ENCODE results near the gene LY6G5B.

The LY6G5B gene

GRCh38 chr6:31636698-31637596, 32.8 kb upstream of the LY6G5B start:
- Histone ChIP-seq H4K8ac (ENCODE audit: low read depth, low read length) (no peak overlapping the region), H3K27me3 (ENCODE audit: control insufficient read depth in 3 of 3, insufficient read depth in 3 of 3, low read depth in 1 of 3, low read length in 3 of 3) (no peaks in the 10 kb centered on the region), H3K9ac (ENCODE audit: low read depth, low read length, poor library complexity) (no peak overlapping the region), H3K18ac (ENCODE audit: low read length) (no peak overlapping the region), H3K36me3 (replicated peaks in 1 of 2; ENCODE audit: control insufficient read depth in 2 of 2, insufficient read depth in 2 of 2, low read length in 2 of 2) (peaks cover 79 to 99% of the 10 kb centered on the region in 2 donors), H3K23ac (ENCODE audit: low read depth, low read length, poor library complexity) (peak overlapping the region; percentile 52), H3K4me2 (ENCODE audit: insufficient read depth, low read length, poor library complexity, severe bottlenecking) (no peak overlapping the region), H2AFZ (ENCODE audit: low read length) (no peak overlapping the region), H2BK120ac (ENCODE audit: low read depth, low read length) (no peak overlapping the region), H2BK12ac (ENCODE audit: low read length) (no peak overlapping the region), H3K4ac (ENCODE audit: low read length) (no peak overlapping the region), H3K9me3 (replicated peaks in 1 of 2; ENCODE audit: control insufficient read depth in 2 of 2, insufficient read depth in 1 of 2, low read depth in 1 of 2, low read length in 2 of 2) (no peaks in the 10 kb centered on the region), H2AK5ac (ENCODE audit: low read depth, low read length) (no peak overlapping the region), H4K91ac (ENCODE audit: low read depth, low read length, poor library complexity) (no peak overlapping the region), H3K79me1 (ENCODE audit: low read depth, low read length) (peaks cover 8% of the 10 kb centered on the region), H3K4me1 (ENCODE audit: control insufficient read depth in 2 of 2, insufficient read depth in 1 of 2, low read depth in 1 of 2, low read length in 2 of 2) (no peaks in the 10 kb centered on the region), H3K4me3 (ENCODE audit: low read length in 2 of 2) (no peak overlapping the region), H2BK15ac (ENCODE audit: low read length) (no peak overlapping the region), H2BK5ac (ENCODE audit: low read length) (no peak overlapping the region), H3K27ac (replicated peaks; ENCODE audit: low read length) (no peak overlapping the region), H3K14ac (ENCODE audit: low read length) (no peak overlapping the region)
- no peak for DNase-seq (ENCODE audit: low spot score)
- no CpG with 5 or more reads among the region's 27 CpGs for WGBS, 2 donors (ENCODE audit: extremely low coverage in 2 of 2, insufficient read length in 2 of 2, insufficient replicate concordance in 1 of 2)

DNA sequence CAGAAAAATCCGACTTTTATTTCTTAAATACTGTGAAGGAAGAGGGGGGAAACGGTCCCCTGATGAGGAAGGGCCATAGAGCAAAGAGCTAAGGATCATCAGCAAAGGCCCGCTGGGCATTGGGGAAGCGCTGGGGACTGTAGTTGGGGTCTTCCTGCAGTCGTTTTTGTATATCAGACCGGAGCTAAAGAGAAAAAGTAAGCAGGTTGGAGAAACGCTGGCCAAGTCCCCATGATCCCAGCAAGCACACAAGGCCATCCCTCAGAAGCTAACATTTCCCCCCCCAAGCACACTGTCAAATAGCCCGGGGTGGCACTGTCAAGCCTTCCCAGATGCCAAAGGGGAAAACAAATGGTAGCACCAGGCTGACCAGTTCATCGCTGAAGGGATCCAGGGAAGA, 30.7 kb upstream of the LY6G5B start:
- H3K14ac ChIP-seq (ENCODE audit: low read length): no peak overlapping the region
- H4K8ac ChIP-seq (ENCODE audit: low read depth, low read length): no peak overlapping the region
- no peak overlapping the region for H2AFZ ChIP-seq (ENCODE audit: low read length)
- H3K79me1 ChIP-seq (ENCODE audit: low read depth, low read length): no peaks in the 10 kb centered on the region
- H3K18ac ChIP-seq (ENCODE audit: low read length): no peak overlapping the region
- H4K91ac ChIP-seq (ENCODE audit: low read depth, low read length, poor library complexity): no peak overlapping the region
- no peak overlapping the region for H3K23ac ChIP-seq (ENCODE audit: low read depth, low read length, poor library complexity)
- H3K36me3 ChIP-seq (replicated peaks in 1 of 2; ENCODE audit: control insufficient read depth in 2 of 2, insufficient read depth in 2 of 2, low read length in 2 of 2): peaks cover 75 to 97% of the 10 kb centered on the region in 2 donors
- WGBS, 2 donors (ENCODE audit: extremely low coverage in 2 of 2, insufficient read length in 2 of 2, insufficient replicate concordance in 1 of 2): no CpG with 5 or more reads among the region's 9 CpGs
- no peaks in the 10 kb centered on the region for H3K9me3 ChIP-seq (replicated peaks in 1 of 2; ENCODE audit: control insufficient read depth in 2 of 2, insufficient read depth in 1 of 2, low read depth in 1 of 2, low read length in 2 of 2)
- no peak overlapping the region for H3K4ac ChIP-seq (ENCODE audit: low read length)
- no peak overlapping the region for H3K27ac ChIP-seq (replicated peaks; ENCODE audit: low read length)
- H2BK120ac ChIP-seq (ENCODE audit: low read depth, low read length): no peak overlapping the region
- H2AK5ac ChIP-seq (ENCODE audit: low read depth, low read length): no peak overlapping the region
- no peak overlapping the region for H2BK15ac ChIP-seq (ENCODE audit: low read length)
- H3K4me1 ChIP-seq (ENCODE audit: control insufficient read depth in 2 of 2, insufficient read depth in 1 of 2, low read depth in 1 of 2, low read length in 2 of 2): no peaks in the 10 kb centered on the region
- no peak overlapping the region for H3K9ac ChIP-seq (ENCODE audit: low read depth, low read length, poor library complexity)
- no peak overlapping the region for H3K4me2 ChIP-seq (ENCODE audit: insufficient read depth, low read length, poor library complexity, severe bottlenecking)
- H2BK5ac ChIP-seq (ENCODE audit: low read length): no peak overlapping the region
- DNase-seq (ENCODE audit: low spot score): no peak
- no peak overlapping the region for H2BK12ac ChIP-seq (ENCODE audit: low read length)
- H3K27me3 ChIP-seq (ENCODE audit: control insufficient read depth in 3 of 3, insufficient read depth in 3 of 3, low read depth in 1 of 3, low read length in 3 of 3): no peaks in the 10 kb centered on the region
- no peak overlapping the region for H3K4me3 ChIP-seq (ENCODE audit: low read length in 2 of 2)

DNA sequence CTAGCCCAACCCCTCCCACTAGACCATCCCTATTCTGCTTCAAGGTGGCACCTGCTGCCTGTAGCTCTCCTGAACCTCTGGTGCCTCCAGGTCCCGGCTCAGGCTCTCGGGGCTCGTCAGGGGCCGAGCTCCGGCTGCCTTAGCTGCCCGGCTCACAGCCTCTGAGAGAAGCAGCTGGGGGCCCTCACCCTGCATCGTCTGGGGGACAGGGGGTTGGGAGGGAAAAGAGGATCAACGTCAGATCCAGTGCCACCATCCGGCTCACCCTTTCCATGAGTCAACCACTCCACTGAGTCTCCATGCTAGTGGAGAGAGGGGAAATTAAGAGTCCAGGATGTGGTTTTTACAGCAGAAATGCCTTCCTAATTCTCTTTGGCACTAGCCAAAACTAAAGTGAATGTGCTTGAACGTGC, 30.3 kb upstream of the LY6G5B start:
- no peak overlapping the region for H3K14ac ChIP-seq (ENCODE audit: low read length)
- no peak overlapping the region for H3K23ac ChIP-seq (ENCODE audit: low read depth, low read length, poor library complexity)
- no peaks in the 10 kb centered on the region for H3K4me1 ChIP-seq (ENCODE audit: control insufficient read depth in 2 of 2, insufficient read depth in 1 of 2, low read depth in 1 of 2, low read length in 2 of 2)
- H3K4me2 ChIP-seq (ENCODE audit: insufficient read depth, low read length, poor library complexity, severe bottlenecking): no peak overlapping the region
- no peak overlapping the region for H3K18ac ChIP-seq (ENCODE audit: low read length)
- H2BK15ac ChIP-seq (ENCODE audit: low read length): no peak overlapping the region
- no peak overlapping the region for H2AFZ ChIP-seq (ENCODE audit: low read length)
- no peak overlapping the region for H3K27ac ChIP-seq (replicated peaks; ENCODE audit: low read length)
- no CpG with 5 or more reads among the region's 10 CpGs for WGBS, 2 donors (ENCODE audit: extremely low coverage in 2 of 2, insufficient read length in 2 of 2, insufficient replicate concordance in 1 of 2)
- H3K4me3 ChIP-seq (ENCODE audit: low read length in 2 of 2): no peak overlapping the region
- H3K4ac ChIP-seq (ENCODE audit: low read length): no peak overlapping the region
- H4K8ac ChIP-seq (ENCODE audit: low read depth, low read length): no peak overlapping the region
- peaks cover 75 to 97% of the 10 kb centered on the region in 2 donors for H3K36me3 ChIP-seq (replicated peaks in 1 of 2; ENCODE audit: control insufficient read depth in 2 of 2, insufficient read depth in 2 of 2, low read length in 2 of 2)
- no peak overlapping the region for H2BK5ac ChIP-seq (ENCODE audit: low read length)
- DNase-seq (ENCODE audit: low spot score): no peak
- H3K79me1 ChIP-seq (ENCODE audit: low read depth, low read length): no peaks in the 10 kb centered on the region
- no peak overlapping the region for H2BK12ac ChIP-seq (ENCODE audit: low read length)
- no peaks in the 10 kb centered on the region for H3K27me3 ChIP-seq (ENCODE audit: control insufficient read depth in 3 of 3, insufficient read depth in 3 of 3, low read depth in 1 of 3, low read length in 3 of 3)
- H2AK5ac ChIP-seq (ENCODE audit: low read depth, low read length): no peak overlapping the region
- H3K9ac ChIP-seq (ENCODE audit: low read depth, low read length, poor library complexity): no peak overlapping the region
- no peaks in the 10 kb centered on the region for H3K9me3 ChIP-seq (replicated peaks in 1 of 2; ENCODE audit: control insufficient read depth in 2 of 2, insufficient read depth in 1 of 2, low read depth in 1 of 2, low read length in 2 of 2)
- H4K91ac ChIP-seq (ENCODE audit: low read depth, low read length, poor library complexity): no peak overlapping the region
- no peak overlapping the region for H2BK120ac ChIP-seq (ENCODE audit: low read depth, low read length)

- H3K14ac ChIP-seq (ENCODE audit: low read length): no peak overlapping the region
- no peak overlapping the region for H2BK120ac ChIP-seq (ENCODE audit: low read depth, low read length)
- no peak overlapping the region for H4K91ac ChIP-seq (ENCODE audit: low read depth, low read length, poor library complexity)
- no peak overlapping the region for H3K27ac ChIP-seq (replicated peaks; ENCODE audit: low read length)
- no peak overlapping the region for H2AFZ ChIP-seq (ENCODE audit: low read length)
- H2AK5ac ChIP-seq (ENCODE audit: low read depth, low read length): no peak overlapping the region
- H4K8ac ChIP-seq (ENCODE audit: low read depth, low read length): no peak overlapping the region
- no peak overlapping the region for H3K4me2 ChIP-seq (ENCODE audit: insufficient read depth, low read length, poor library complexity, severe bottlenecking)
- H3K4me1 ChIP-seq (ENCODE audit: control insufficient read depth in 2 of 2, insufficient read depth in 1 of 2, low read depth in 1 of 2, low read length in 2 of 2): no peaks in the 10 kb centered on the region
- H3K36me3 ChIP-seq (replicated peaks in 1 of 2; ENCODE audit: control insufficient read depth in 2 of 2, insufficient read depth in 2 of 2, low read length in 2 of 2): peaks cover 73 to 97% of the 10 kb centered on the region in 2 donors
- whole genome bisulfite sequencing, 2 donors (ENCODE audit: extremely low coverage in 2 of 2, insufficient read length in 2 of 2, insufficient replicate concordance in 1 of 2): no CpG with 5 or more reads among the region's 6 CpGs
- no peak for DNase-seq (ENCODE audit: low spot score)
- peaks cover 1% of the 10 kb centered on the region for H3K79me1 ChIP-seq (ENCODE audit: low read depth, low read length)
- H3K27me3 ChIP-seq (ENCODE audit: control insufficient read depth in 3 of 3, insufficient read depth in 3 of 3, low read depth in 1 of 3, low read length in 3 of 3): no peaks in the 10 kb centered on the region
- H3K9me3 ChIP-seq (replicated peaks in 1 of 2; ENCODE audit: control insufficient read depth in 2 of 2, insufficient read depth in 1 of 2, low read depth in 1 of 2, low read length in 2 of 2): no peaks in the 10 kb centered on the region
- no peak overlapping the region for H3K4ac ChIP-seq (ENCODE audit: low read length)
- H3K9ac ChIP-seq (ENCODE audit: low read depth, low read length, poor library complexity): no peak overlapping the region
- no peak overlapping the region for H2BK5ac ChIP-seq (ENCODE audit: low read length)
- H2BK12ac ChIP-seq (ENCODE audit: low read length): no peak overlapping the region
- no peak overlapping the region for H3K18ac ChIP-seq (ENCODE audit: low read length)
- no peak overlapping the region for H3K23ac ChIP-seq (ENCODE audit: low read depth, low read length, poor library complexity)
- no peak overlapping the region for H3K4me3 ChIP-seq (ENCODE audit: low read length in 2 of 2)
- H2BK15ac ChIP-seq (ENCODE audit: low read length): no peak overlapping the region
Measured at GRCh38 chr6:31640612-31641011, 29.2 kb upstream of the LY6G5B start.

All from neuronal stem cell (in vitro differentiated cells).